ENCODE measurements around the gene SRRM2.

SRRM2 gene

DNA sequence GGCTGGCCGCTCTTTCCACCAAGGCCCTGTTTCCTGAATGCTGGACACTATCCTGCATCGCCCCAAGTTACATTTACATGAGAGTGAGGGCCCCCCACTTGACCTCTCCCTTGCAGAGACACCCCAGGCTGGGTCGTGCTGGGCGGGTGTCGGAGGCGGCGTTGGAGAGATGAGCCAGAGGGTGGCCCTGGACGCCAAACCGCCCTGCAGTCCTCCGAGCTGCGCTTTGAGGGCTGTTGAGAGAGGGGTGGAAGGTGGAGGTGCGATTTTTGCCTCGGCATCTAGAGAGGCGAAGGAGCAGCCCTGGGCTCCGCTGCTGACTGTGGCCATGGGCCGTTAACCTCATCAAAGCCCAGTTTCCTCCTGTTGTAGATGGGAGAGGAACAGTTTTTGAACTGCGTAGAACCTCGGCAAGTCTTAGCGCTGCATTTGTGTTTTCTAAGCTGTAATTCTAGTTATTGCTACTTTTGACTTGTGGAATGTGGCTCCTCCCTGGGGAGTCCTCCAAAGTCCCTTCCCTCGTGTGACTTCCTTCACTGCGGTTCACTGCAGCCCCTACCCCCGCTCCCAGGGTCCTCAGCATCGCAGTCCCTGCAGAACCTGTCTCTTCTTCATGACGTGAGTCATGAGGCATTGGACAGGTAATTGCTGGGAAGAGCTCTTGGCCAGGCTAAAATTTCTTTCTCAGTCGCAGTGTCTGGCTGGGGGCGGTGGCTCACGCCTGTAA lies 25.6 kb downstream of the SRRM2 start:
- DNase-seq = peak; percentile 24 to 52 (median 40)

DNA sequence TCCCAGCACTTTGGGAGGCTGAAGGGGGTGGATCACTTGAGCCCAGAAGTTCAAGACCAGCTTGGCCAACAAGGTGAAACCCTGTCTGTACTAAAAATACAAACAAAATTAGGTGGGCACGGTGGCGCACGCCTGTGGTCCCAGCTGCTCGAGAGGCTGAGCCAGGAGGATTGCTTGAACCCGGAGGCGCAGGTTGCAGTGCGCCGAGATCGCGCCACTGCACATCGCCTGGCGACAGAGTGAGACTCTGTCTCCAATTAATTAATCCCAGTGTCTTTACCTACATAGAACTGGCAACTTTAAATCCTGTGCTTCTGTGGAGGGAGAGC lies 26.2 kb downstream of the SRRM2 start:
- DNase-seq = no peak

DNA sequence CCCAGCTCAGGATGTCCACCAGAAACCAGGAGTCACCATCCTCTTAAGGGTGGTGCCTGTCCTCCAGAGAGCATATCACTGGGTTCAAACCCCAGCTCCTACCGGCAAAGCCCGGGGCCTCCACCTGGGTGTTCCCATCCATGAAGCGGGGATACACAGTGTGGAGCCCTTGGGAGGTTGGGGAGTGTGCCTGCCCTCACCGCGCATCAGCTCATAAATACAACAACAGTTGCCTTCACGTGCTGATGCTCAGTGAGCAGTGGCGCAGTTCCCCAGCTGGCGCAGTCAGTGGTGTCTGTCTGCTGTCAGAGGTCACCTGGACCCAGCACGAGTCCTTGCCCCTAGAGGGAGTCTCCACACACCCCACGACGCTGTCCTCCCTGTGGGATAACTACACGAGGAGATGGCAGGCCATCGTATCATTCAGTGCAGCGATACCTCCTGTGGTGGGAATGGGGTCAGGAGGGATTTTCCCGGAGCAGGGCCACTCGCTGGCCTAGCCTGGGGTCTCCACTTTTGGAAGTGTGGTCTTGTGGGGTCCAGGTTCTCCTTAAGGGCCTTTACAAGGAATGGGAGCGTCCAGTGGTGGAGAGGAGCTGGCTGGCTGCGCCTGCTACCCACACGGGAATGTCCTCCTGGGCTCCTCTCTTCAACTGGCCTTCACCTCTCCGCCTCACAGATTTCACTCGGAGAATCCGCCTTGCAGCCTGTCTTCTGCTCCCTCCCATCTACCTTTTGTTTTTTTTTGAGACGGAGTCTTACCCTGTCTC lies 26.9 kb downstream of the SRRM2 start:
- no peak for DNase-seq

DNA sequence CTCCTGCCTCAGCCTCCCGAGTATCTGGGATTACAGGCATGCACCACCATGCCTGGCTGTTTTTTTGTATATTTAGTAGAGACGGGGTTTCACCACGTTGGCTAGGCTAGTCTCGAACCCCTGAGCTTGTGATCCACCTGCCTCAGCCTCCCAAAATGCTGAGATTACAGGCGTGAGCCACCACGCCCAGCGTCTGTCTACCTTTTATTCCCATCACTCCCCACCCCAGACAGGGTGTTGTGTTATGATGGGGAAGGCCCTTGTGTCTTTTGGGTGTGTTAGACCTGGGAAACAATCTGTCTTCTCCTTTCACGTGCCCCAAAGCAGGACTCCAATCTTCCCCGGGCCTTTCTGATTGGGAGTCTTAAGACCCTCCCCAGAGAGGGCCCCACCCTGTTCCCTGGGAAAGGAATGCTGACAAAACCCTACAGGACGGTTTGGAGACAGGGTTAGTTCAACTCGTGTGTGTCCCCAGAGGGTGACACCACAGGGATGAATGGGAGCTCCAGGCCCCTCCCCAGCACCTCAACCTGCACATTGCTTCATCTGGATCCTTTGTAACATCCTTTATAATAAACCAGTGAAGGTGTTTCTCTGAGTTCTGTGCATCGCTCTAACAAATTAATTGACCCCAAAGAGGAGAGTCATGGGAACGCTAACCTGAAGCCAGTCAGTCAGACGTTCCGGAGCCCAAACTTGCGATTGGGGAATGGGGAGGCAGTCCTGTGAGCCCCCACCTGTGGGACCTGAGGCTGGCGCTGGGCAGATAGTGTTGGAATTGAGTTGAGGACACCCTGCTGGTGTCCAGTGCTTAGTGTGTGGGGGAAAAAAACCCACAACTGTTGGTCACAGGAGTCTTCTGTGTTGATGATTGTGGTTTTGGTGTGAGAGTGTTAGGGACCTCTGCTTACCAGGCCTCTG lies 27.8 kb downstream of the SRRM2 start:
- DNase-seq = no peak

DNA sequence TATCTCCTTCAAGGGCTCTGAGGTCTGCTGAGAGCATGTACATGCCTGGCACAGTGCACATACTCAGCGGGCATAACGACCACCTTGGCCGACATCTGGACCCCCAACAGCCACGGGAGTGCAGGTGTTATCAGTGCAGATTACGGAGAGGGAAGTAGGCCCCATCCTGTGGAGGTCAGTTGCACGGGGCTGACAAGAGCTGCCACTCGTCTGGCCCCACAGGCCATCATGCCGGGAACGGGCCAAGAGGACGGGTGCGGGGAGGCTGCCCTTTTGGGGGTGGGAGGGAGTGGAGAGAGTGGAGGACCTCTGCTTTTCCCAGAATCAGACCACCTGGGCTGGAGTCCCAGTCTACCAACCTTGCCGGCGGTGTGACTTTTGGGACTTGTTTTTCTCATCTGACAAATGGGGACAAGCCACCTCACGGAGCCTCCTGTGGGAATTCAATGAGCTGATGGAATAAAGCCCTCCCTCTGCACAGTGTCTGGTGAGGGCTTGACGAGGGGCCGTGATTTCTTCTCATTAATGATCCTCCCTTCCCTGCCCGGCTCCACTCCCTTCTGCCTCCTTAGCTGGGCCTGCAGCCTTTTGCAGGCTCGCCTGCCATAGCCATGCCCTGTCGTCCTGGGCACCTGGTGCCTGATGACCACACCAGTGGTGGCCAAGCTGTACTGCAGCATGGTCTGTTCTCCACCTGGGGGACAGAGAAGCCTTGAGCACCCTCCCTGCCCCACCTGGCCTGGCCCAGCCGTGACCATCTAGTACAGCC lies 30.3 kb downstream of the SRRM2 start:
- no peak for DNase-seq

DNA sequence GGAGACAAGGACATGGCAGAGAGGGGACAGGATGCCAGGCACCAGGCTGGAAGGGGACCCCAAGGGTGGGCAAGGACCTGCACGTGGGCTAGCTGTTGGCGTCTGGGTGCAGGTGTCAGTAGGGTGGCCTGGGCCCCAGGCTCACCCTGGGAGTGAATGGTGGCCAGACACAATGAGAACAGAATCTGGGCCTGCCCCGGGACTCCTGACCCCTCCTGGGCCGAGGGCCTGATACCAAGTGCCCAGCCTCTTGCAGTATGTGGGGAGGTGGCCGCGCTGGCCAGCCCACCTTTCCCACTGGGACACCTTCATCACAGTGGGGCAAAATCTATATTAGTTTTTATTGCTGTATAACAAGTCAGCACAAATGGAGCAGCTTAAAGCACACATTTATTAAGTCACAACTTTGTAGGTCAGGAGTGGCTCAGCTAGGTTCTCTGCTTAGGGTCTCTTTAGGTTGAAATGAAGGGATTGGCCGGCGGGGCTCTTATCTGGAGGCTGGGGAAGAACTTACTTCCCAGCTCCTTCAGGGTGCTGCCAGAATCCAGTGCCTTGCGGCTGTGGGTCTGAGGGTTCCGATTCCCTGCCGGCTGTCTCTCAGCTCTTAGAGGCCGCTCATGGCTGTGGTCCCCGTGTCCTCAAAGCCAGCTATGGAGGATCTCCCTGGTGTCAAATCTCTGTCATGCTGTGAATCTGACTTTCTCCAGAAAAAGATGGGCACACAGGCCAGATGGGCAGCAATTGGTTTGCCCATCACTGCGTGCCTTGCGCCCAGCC lies 31.3 kb downstream of the SRRM2 start:
- no peak for DNase-seq

DNA sequence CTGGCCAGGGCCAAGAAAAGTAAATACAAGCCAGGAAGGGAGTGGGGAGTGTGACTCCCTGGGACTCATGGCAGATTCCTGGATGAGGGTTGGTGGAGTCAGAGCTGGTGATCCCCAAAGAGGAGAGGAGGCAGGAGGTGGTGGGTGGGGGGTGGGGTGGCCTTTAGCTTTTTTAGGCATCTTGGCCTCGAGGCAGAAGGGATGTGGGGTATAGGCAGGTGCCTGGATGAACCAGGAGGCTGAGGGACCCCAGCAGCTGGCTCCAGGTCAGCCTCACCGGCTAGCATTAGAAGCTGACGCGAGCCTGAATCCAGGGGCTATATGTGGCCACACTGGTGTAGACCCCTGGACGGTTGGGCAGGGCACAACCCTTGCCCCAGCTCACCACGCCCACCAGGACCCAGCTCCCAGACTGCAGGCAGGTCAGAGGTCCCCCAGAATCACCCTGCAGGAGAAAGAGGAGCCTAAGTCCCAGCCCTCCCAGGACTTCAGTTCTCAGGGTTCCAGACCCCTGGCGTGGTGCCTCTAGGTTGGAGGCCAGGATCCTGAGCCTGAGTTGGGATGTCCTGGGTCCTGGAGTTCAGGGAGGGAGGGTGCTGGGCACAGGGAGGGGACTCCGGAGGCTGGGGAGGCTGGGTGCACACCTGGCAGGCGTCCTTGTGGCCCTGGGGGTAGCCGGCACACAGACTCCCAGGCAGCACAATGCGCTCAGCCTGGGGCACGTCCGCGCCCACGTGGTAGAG lies 32.1 kb downstream of the SRRM2 start:
- no peak for DNase-seq

DNA sequence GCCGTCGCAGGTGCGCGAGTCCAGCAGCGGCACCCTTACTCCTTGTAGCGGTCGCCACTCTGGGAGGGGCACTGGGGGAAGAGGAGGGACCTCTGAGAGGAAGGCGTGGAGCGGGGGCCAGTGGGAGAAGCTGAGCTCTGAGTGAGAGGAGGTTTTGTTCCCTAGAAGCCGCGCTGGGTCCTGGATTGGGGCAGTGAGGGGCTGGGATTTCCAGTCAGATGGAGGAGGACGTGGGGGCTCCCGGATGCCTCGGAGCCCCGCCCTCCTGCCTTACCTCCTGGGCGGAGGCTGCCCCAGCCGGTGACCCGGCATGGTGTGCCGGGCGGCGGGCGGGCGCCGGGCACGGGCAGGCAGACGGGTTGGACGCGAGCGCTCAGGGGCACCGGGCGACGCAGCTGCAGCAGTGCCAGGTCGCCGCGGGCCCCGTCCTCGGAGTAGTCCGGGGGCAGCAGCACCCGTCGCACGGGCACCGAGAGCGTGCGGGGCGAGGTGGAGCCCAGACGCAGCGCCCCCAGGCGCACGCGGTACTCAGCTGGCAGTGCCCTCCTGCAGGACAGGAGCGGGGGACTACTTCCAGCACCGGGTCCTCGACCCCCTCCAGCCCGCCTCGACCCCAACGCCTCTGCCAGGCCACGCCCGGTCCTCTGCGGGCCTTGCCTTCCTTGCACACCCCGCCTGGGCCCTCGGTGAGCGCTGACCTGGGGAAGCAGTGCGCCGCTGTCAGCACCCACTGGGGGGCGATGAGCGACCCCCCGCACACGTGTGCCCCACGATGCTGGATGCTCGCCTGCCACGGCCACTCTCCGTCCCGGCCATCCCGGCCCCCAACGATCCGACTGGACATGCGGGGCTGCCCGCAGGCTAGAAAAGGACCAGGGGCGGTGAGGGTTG lies 32.9 kb downstream of the SRRM2 start:
- DNase-seq = peak in 2 of 4 experiments; percentile 68 to 74

DNA sequence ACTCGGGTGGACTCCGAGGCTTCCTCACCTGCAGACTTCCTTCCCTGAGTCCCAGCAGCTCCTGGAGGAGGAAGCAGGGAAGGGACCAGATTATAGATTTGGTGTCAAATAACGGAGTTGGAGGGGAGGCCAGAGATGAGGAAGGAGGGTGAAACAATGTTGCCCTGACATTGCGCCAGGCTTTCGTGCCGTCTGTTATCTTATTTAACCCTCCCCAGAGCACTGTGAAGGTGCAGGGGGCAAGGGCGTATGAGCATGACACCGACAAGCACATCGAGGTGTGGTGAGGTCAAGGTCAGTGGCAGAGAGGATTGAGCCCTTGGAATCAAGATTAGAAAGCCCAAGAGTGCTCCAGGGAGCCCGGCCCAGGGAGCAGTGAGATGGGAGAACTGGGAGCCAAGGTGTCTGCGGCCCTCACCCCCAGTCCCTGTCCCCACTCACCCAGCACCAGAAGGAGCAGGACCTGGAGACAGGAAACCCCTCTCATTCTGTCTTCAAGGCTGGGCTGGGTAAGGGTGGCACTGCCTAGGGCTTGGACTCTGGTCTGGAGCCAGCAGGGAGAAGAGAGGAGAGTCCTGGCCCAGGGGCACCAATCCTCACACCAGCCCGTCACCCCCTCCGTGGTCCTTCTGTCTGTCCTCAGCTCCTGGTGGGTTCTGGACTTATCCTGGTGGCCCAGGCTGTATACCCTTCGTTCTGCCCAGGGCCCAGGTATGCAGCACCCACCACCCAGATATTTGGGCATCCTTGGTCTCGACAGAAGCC lies 33.8 kb downstream of the SRRM2 start:
- DNase-seq = no peak

DNA sequence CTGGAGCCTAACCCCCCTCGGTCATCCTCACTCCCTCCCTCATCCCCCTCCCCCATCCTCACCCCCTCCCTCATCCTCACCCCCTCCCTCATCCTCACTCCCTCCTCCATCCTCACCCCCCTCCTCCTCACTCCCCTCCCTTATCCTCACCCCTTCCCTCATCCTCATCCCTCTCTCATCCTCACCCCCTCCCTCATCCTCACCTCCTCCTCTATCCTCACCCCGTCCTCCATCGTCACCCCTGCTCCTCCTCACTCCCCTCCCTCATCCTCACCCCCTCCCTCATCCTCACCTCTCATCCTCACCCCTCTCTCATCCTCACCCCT lies 34.4 kb downstream of the SRRM2 start:
- no peak for DNase-seq

DNA sequence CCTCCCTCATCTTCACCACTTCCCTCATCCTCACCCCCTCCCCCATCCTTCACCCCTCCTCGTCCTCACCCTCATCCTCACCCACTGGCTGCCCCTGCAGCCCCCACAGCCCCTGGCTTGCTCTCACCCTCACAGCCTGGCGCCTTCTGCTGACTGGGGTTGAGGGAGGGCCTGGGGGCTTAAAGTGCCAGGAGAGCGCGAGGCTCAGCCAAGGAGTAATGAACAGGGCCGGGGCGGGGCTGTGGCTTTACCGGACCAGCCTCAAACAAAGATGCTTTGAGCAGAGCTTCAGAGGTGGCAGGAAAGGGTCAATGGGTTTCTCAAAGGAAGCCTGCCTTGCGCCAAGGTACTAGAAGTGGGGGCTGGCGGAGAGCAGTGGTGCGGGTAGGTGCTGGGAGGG lies 35.0 kb downstream of the SRRM2 start, which contains the start of gene PRSS33:
Gene PRSS33, minus strand, starts transcription at position 155 of the 400 bp plus-strand sequence. CDS start 1,013 bp downstream, outside the sequence.
- no peak for DNase-seq

DNA sequence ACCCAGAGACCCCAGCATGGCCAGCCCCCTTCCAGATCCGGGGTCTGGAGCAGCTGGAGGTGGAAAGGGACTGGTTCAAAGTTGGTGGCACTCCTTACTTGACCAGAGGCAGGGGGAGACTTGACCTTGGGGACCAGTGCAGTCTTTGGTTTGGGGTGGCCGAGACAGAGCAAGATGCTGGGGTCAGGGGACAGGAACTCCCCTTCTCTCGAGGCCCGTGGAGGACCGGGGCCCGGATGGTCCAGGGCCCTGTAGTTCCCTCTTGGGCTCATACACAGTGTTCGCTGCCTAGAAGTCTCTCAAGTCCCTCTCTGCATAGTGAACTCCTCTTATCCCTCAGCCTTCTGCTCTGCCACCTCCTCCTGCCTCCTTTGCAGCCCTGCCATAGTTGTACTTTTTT lies 35.5 kb downstream of the SRRM2 start:
- DNase-seq = no peak

DNA sequence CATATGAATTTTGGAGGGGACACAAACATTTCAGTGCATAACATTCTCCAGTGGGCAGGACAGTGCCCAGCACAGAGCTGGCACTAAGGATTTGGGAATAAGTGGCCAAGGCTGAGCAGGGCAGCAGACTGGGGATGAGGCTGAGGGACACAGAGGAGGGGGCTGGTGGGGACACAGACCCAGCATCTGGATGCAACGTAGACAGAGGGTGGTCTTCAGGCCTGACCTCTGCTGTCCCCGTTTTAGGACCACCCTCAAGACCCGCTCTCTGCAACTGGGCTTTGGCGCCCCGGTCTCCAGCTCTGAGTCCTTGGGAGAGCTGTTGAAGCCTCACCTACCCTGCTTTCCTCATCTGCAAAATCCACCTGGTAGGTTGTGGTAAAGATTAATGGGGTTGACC lies 38.2 kb downstream of the SRRM2 start:
- DNase-seq = no peak

DNA sequence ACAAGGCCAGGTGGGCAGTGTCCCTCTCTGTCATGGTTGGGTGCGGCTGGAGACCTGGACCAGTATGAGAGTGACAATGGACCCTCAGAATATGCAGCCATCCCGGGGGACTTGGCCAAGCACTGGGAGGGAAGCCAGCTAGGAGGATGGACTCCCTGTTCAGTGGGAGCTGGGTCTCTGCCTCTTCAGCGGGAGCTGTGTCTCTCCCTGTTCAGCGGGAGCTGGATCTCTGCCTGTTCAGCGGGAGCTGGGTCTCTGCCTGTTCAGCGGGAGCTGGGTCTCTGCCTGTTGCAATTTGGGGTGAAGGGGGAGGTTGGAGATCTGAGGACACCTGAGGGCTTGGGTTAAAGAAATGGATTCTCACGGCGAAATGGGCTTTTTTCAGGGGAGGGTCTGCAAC lies 38.7 kb downstream of the SRRM2 start:
- no peak for DNase-seq

DNA sequence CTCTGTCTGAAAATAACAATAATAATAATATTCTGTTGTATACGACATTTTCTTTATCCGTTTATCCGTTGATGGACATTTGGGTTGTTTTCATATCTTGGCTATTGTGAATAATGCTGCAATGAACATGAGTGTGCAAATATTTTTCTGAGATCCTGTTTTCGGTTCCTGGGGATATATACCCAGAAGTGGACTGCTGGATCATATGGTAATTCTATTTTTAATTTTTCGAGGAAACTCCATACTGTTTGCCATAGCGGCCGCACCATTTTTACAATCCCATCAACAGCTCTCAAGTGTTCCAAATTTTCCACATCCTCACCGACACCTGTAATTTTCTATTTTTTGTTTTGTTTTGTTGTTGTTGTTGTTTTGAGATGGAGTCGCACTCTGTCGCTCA lies 40.5 kb downstream of the SRRM2 start:
- peak in 1 of 4 experiments; percentile 44 for DNase-seq

DNA sequence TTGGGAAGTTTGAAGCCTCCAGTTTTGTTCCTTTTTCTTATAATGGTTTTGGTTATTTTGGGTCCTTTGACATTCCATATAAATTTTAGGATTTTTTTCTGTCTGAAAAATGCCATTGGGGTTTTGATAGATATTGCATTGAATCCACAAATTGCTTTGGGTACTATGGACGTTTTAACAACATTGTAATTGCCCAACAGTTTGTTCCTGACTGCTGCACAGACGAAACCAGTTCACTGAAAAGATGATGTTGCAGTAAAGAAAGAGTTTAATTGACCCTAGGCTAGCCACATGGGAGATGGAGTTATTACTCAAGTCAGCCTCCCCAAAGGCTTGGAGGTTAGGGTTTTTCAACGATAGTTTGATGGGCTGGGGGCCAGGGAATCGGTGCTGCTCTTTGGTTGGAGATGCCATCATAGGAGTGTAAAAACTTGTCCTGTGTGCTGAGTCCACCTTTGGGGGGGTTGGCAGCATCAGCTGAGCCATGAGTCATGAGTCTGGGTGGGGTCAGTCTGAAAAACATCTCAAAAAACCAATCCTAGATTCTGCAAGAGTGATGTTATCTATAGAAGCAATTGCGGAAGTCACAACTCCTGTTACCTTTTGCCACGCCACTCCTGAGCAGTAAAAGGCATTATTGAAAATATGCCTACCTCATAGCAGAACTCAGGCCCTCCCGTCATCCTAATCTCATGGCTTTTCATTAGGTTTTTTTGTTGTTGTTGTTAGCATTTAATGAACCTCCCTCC lies 43.1 kb downstream of the SRRM2 start:
- DNase-seq = peak in 3 of 4 experiments; percentile 53 to 54 (median 54)

DNA sequence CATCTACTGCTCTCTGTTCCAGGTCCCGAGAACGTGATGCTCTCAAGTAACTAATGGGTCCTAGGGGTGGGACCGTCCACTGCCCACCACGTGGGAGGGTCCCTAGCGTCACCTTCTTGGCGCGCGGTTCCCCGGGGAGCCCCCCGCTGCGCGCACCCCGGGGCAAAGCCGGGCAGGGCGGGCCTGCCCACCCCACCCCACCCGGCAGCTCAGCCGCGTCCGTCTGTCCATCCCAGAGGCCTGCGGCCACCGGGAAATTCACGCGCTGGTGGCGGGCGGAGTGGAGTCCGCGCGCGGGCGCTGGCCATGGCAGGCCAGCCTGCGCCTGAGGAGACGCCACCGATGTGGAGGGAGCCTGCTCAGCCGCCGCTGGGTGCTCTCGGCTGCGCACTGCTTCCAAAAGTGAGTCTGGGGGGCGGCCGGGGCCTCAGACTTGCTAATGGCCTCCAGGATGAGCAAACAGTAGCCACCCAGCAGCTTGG lies 46.3 kb downstream of the SRRM2 start:
- no peak for DNase-seq

All from suppressor macrophage (primary cell).